Coronary artery (tissue), 2 donors: ENCODE data around the gene CRACR2A.

Experiments used
- DNase-seq: peaks from one replicate; pipeline ENCODE4 v3.0.0-alpha.2; 2017; ENCODE audit warnings: low spot score
- H3K27ac ChIP-seq, 2 donors: fragments of 200-600 bp; sonication (generic); one replicate each; pipeline ENCODE4 v1.5.1; 2016 to 2019
- H3K4me3 ChIP-seq: fragments of 200-600 bp; sonication (generic); 2 replicates; pipeline ENCODE4 v1.5.1; 2016; ENCODE audit warnings: mild to moderate bottlenecking, moderate library complexity
- CTCF ChIP-seq: fragments of 200-600 bp; sonication (generic); IDR thresholded peaks from one replicate; pipeline ENCODE4 v1.5.1; 2019; ENCODE audit warnings: antibody characterized with exemption

The CRACR2A gene

GRCh38 chr12:3655328-3655900 lies 97.5 kb downstream of the CRACR2A start:
- TF ChIP-seq CTCF, result no peak
- Histone ChIP-seq H3K4me3 (no peak overlapping the region), H3K27ac (no peak overlapping the region)
- DNase-seq, result no peak

GRCh38 chr12:3651585-3652424 lies 101.1 kb downstream of the CRACR2A start:
- no peak overlapping the region for H3K4me3 ChIP-seq
- no peak for DNase-seq
- no peak overlapping the region for H3K27ac ChIP-seq
- no peak for TF ChIP-seq CTCF

GRCh38 chr12:3647504-3647903 lies 105.4 kb downstream of the CRACR2A start:
- no peak for TF ChIP-seq CTCF
- DNase-seq, result no peak
- H3K27ac ChIP-seq, result no peak overlapping the region
- no peak overlapping the region for H3K4me3 ChIP-seq

GRCh38 chr12:3646561-3647241 lies 106.2 kb downstream of the CRACR2A start:
- H3K27ac ChIP-seq, result no peak overlapping the region
- H3K4me3 ChIP-seq, result no peak overlapping the region
- no peak for TF ChIP-seq CTCF
- DNase-seq, result no peak

GRCh38 chr12:3645091-3645490 lies 107.8 kb downstream of the CRACR2A start:
- H3K27ac ChIP-seq, result no peak overlapping the region
- DNase-seq, result no peak
- no peak for TF ChIP-seq CTCF

GRCh38 chr12:3644104-3644503 lies 108.8 kb downstream of the CRACR2A start:
- Histone ChIP-seq H3K4me3 (no peak overlapping the region), H3K27ac (no peak overlapping the region)
- TF ChIP-seq CTCF, result no peak
- no peak for DNase-seq

More at GRCh38 chr12:3645091-3645490, 107.8 kb downstream of the CRACR2A start:
- H3K4me3 ChIP-seq, result no peak overlapping the region
